Activated CD8-positive, alpha-beta T cell treated with anti-CD3 and anti-CD28 coated beads for 36 hours (primary cell): ENCODE data around the gene MTF1. TPM values are rescaled to one million over a fixed set of nuclear protein-coding genes. Genes with fewer than 3 reads are reported as not detected.

Experiments used
- ATAC-seq: fragments of 200-7000 bp; cut with Tn5 transposase; one replicate; pipeline ENCODE4 v1.10.0; 2021; ENCODE audit warnings: mild to moderate bottlenecking, moderate library complexity
- CTCF ChIA-PET: fragments of 350-600 bp; sonication (Branson Sonifier 250); formaldehyde crosslinking; loops from one replicate; lab custom pipeline; 2021; ENCODE audit warnings: antibody characterized with exemption; lab: Charles Lee
- POLR2A ChIA-PET: fragments of 350-600 bp; sonication (Branson Sonifier 250); formaldehyde crosslinking; loops from one replicate; lab custom pipeline; 2021; ENCODE audit warnings: antibody characterized with exemption; lab: Charles Lee
- DNase-seq: peaks from one replicate; pipeline ENCODE4 v3.0.0-alpha.2; 2020
- H3K27ac Mint-ChIP-seq: one replicate; pipeline ENCODE4 v1.8.0; 2021; ENCODE audit warnings: mild to moderate bottlenecking, mixed read lengths
- H3K27me3 Mint-ChIP-seq: one replicate; pipeline ENCODE4 v1.8.0; 2021; ENCODE audit warnings: mixed read lengths
- H3K36me3 Mint-ChIP-seq: one replicate; pipeline ENCODE4 v1.8.0; 2021; ENCODE audit warnings: low read depth, mixed read lengths
- H3K4me1 Mint-ChIP-seq: one replicate; pipeline ENCODE4 v1.8.0; 2021; ENCODE audit warnings: low read depth, mixed read lengths
- H3K4me3 Mint-ChIP-seq: one replicate; pipeline ENCODE4 v1.8.0; 2021; ENCODE audit warnings: mild to moderate bottlenecking, moderate library complexity, mixed read lengths
- H3K9me3 Mint-ChIP-seq: one replicate; pipeline ENCODE4 v1.8.0; 2021; ENCODE audit warnings: mixed read lengths
- CTCF ChIP-seq: fragments of 200-600 bp; IDR thresholded peaks from one replicate; pipeline ENCODE4 v1.8.0; 2022; ENCODE audit warnings: antibody characterized with exemption, mild to moderate bottlenecking
- intact Hi-C: fragments of 100-400 bp; cut with micrococcal nuclease; formaldehyde crosslinking; loops from one replicate; pipeline ENCODE4 v1.10.0; 2022
- total RNA-seq, 2 experiments: library from RNA; stranded (reverse); gene quantifications; one replicate each; pipeline ENCODE4 v1.2.3, GENCODE V29; 2021

MTF1 gene
- total RNA-seq, 2 experiments from 2014 or later: 17.7 to 21.3 TPM

- Mint-ChIP-seq H3K27me3 (no peaks in the 10 kb centered on the region), H3K4me3 (no peak overlapping the region), H3K27ac (no peak overlapping the region), H3K4me1 (peaks cover 50% of the 10 kb centered on the region), H3K9me3 (no peaks in the 10 kb centered on the region), H3K36me3 (peaks cover 30% of the 10 kb centered on the region)
- no peak for TF ChIP-seq CTCF
- CTCF ChIA-PET: interaction anchor here (3.5 kb wide), 1 partner anchor 11 kb away, joined by 58 read pairs; the partner anchor contains the start of gene MTF1
- POLR2A ChIA-PET: no interaction called here
- intact Hi-C loops: no loop called here
- DNase-seq: no peak
- no peak for ATAC-seq
Observed at GRCh38 chr1:37849480-37849879, 9.9 kb downstream of the MTF1 start.

GRCh38 chr1:37846647-37847339 lies 12.6 kb downstream of the MTF1 start:
- no peak for ATAC-seq
- ChIA-PET CTCF (interaction anchor here (0.9 to 3.2 kb wide), 6 partner anchors 9 to 243 kb away, joined by 3 to 33 read pairs (median 3); partner anchors contain the start of gene MTF1), POLR2A (interaction anchor here (1.2 to 1.3 kb wide), 2 partner anchors 9 to 19 kb away, joined by 3 read pairs; no protein-coding TSS in a partner anchor)
- peaks cover 16% of the 10 kb centered on the region for H3K36me3 Mint-ChIP-seq
- TF ChIP-seq CTCF: no peak
- H3K4me1 Mint-ChIP-seq: peaks cover 47% of the 10 kb centered on the region
- H3K4me3 Mint-ChIP-seq: peak overlapping the region; percentile 69
- H3K9me3 Mint-ChIP-seq: no peaks in the 10 kb centered on the region
- intact Hi-C loops: no loop called here
- no peaks in the 10 kb centered on the region for H3K27me3 Mint-ChIP-seq
- peak; percentile 28 for DNase-seq
- H3K27ac Mint-ChIP-seq: peak overlapping the region; percentile 86

- Mint-ChIP-seq H3K4me3 (no peak overlapping the region), H3K9me3 (no peaks in the 10 kb centered on the region), H3K36me3 (peaks cover 16% of the 10 kb centered on the region), H3K27ac (peak overlapping the region; percentile 86), H3K4me1 (peaks cover 47% of the 10 kb centered on the region), H3K27me3 (no peaks in the 10 kb centered on the region)
- no peak for DNase-seq
- ATAC-seq: no peak
- ChIA-PET POLR2A (interaction anchor here (1.2 to 1.3 kb wide), 2 partner anchors 8 to 14 kb away, joined by 3 to 6 read pairs; partner anchors contain the start of gene MTF1), CTCF (interaction anchor here (0.8 to 3.2 kb wide), 4 partner anchors 8 to 242 kb away, joined by 3 to 33 read pairs (median 4); partner anchors contain the start of gene MTF1)
- intact Hi-C loops: no loop called here
- TF ChIP-seq CTCF: no peak
Observed at GRCh38 chr1:37845786-37846185, 13.6 kb downstream of the MTF1 start.

- H3K4me3 Mint-ChIP-seq: no peak overlapping the region
- ChIA-PET CTCF (interaction anchor here (0.8 to 1.5 kb wide), 3 partner anchors 8 to 28 kb away, joined by 3 to 9 read pairs (median 3); partner anchors contain the start of gene MTF1), POLR2A (interaction anchor here (1.2 to 1.3 kb wide), 2 partner anchors 14 to 22 kb away, joined by 4 to 6 read pairs; partner anchors contain the start of gene MTF1)
- DNase-seq (no peak), ATAC-seq (no peak)
- H3K27ac Mint-ChIP-seq: no peak overlapping the region
- H3K27me3 Mint-ChIP-seq: no peaks in the 10 kb centered on the region
- TF ChIP-seq CTCF: no peak
- H3K9me3 Mint-ChIP-seq: no peaks in the 10 kb centered on the region
- peaks cover 18% of the 10 kb centered on the region for H3K36me3 Mint-ChIP-seq
- H3K4me1 Mint-ChIP-seq: peaks cover 47% of the 10 kb centered on the region
- intact Hi-C loops: no loop called here
Observed at GRCh38 chr1:37845049-37845646, 14.2 kb downstream of the MTF1 start.
